ENCODE results near the gene DIAPH1.
A peak's percentile ranks its signal among the peaks of the same experiment; 100 is the strongest.

DNA sequence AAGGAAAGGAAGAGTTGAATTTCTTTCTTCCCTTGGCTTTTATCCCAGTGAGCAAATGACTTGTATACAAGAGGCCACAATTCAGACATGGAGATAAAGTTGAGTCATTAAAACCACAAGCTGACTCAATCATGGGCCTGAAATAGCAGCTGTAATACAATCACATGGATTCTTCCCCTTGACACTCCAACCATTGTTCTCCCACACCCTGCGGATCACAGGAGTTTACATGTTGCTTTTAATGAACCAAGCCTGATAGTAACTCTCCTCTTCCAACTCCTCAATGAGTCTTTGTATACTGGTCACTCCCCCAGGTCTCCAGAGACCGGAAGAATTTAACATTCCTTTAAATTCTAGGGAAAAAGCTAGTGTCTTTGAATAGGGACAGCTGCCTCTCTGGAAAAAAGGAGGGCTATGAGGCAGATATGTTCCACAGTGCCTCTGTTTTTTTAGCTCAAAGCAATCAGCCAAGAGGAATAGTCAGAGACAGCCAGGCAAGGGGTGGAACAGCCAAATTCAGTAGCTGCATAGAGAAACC lies 97.5 kb downstream of the DIAPH1 start:
- TF ChIP-seq CTCF (IDR thresholded peaks at IDR 0.05): peak in 1 of 4 experiments; percentile 5
- peak; percentile 32 for TF ChIP-seq POLR2A (IDR thresholded peaks at IDR 0.05)
- peak; percentile 34 for TF ChIP-seq POLR2AphosphoS5 (IDR thresholded peaks at IDR 0.05)

Measured in prostate gland (tissue), 2 donors.